AG10803 (cell line): ENCODE data around the gene THPO.

Experiments used
- DNase-seq: peaks from one replicate; pipeline ENCODE4 v3.0.0; 2010; ENCODE audit warnings: low read depth
- H3K4me3 ChIP-seq: 2 replicates; pipeline ENCODE4 v1.5.1; 2011; ENCODE audit warnings: mild to moderate bottlenecking, low read length, control low read depth
- TF ChIP-seq, protein P1 (sequence below): conservative IDR thresholded peaks from 2 replicates; pipeline ENCODE4 v1.5.1; 2011; ENCODE audit warnings: mild to moderate bottlenecking, low read length, control low read depth, inconsistent platforms

THPO gene

DNA sequence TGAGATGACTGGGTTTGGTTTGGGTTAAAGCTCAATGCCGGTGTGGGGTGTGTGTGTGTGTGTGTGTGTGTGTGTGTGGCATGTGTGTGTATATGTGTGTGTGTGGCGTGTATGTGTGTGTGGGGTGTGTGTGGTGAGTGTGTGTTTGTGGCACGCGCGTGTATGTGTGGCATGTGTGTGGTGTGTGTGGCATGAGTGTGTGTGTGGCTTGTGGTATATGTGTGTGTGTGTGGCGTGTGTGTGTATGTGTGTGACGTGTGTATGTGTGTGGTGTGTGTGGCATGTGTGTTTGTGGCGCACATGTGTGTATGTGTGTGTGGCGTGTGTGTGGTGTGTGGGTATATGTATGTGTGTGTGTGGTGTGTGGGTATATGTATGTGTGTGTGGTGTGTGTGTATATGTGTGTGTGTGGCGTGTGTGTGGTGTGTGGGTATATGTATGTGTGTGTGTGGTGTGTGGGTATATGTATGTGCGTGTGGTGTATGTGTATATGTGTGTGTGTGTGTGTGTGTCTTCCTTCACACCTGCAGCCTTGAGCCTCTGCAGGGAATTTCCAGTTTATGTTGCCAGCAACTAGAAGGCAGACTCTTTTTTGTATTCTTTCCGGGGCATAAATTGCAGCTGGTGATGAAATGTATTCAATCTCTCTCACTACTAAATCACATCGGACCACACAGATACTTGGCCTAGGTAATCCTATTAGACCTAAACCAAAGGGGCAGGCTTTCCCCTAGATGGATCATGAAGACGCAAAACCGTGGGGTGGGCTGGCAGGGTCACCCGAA lies 36.6 kb upstream of the THPO start:
- TF ChIP-seq, protein P1, sequence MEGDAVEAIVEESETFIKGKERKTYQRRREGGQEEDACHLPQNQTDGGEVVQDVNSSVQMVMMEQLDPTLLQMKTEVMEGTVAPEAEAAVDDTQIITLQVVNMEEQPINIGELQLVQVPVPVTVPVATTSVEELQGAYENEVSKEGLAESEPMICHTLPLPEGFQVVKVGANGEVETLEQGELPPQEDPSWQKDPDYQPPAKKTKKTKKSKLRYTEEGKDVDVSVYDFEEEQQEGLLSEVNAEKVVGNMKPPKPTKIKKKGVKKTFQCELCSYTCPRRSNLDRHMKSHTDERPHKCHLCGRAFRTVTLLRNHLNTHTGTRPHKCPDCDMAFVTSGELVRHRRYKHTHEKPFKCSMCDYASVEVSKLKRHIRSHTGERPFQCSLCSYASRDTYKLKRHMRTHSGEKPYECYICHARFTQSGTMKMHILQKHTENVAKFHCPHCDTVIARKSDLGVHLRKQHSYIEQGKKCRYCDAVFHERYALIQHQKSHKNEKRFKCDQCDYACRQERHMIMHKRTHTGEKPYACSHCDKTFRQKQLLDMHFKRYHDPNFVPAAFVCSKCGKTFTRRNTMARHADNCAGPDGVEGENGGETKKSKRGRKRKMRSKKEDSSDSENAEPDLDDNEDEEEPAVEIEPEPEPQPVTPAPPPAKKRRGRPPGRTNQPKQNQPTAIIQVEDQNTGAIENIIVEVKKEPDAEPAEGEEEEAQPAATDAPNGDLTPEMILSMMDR: no peak
- H3K4me3 ChIP-seq: no peak overlapping the region
- no peak for DNase-seq

DNA sequence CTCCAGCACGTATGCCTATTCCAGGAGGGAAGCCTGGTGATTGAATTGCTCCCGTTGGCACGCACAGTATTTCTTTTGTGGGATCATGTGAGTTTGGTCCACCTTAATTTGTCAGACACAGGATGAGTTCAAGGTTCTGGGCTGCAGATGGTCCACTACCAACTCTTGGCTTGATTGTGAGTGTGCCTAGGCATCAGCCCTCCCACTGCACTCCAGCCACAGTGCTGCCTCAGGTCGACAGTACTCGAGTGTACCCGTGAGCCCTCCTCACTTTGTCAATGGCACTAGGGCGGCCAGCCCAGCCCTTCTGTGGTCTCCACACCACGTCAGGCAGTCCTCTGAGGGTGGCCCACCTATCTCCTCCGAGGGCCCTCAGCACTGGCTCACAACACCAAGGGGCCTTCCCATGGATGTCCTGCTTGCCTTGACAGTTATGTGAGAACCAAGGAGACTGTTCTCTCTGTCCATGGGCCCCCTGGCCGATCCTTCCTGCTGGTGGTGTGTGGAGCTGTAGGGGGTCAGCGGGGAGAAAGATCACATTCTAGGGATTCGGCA lies 32.0 kb upstream of the THPO start:
- no peak for DNase-seq
- no peak overlapping the region for H3K4me3 ChIP-seq
- TF ChIP-seq, protein P1: no peak

DNA sequence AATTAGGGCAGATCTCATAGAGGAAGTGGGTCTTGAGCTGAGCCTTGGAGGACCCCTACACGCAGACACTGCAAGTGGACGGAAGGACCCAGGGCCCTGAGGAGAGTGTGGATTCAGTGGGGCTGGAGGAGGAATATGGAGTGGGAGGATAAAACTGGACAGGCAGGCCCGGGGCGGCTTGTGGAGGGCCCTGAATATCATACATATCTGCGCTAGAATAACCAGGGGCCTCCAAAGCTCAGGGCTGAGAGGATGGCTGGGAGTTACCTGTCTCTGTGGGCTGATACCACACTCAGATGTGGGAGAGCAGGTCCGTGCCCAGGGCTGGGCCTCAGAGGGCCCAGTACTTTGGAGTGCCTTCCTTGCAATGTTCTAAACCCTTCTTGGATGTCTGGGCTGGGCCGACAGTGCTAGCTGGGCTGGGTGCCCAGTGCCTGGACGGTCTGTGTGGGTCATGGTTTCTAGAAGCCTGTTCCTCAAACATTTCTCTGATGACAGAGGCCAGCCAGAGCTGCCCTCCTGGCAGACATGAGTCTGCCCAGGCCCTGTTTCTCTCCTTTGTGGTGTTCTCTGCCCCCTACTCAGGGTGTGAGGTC lies 31.4 kb upstream of the THPO start:
- H3K4me3 ChIP-seq: no peak overlapping the region
- DNase-seq: no peak
- TF ChIP-seq, protein P1: no peak

DNA sequence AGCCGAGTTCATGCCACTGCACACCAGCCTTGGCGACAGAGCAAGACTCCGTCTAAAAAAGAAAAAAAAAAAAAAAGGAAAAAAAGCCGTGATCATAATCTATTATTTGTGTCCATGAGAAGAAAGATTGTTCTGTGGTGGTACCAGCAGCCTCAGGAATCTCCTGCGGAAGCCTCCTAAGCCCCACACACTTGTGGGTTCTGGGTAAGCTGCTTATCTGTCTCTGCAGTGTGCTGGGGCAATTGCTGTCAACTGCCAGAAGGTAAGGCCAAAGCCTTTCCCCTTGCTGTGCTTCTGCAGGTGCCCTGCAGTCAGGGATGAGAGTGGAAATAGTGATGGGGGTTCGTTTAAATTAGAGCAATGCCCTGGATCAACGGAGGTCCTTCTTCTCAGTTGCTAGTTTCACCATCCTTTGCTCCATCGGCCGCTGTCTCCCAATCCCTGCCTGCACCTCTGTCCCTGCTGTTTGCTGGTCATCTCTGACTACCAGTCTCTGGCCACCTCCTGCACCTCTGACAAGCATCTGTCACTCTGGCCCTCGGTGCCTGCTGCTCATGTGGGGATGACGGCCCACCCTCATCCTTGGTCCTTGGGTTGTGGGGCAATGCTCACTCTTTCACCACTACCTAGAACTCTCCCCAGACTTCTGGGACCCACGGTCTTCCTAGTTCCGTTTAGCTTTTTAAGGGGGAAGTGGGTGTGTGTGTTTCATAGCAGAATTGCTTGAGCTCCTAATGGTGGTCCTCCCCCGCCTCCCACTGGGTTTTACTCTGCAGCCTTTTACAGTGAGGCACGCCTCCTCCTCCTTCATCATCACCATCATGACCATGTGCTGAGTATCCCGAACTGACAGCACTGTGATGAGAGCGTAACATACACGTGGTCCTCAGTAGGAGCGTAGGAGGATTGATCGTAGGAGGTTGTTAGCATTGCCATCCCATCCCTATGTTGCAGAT lies 27.3 kb upstream of the THPO start:
- TF ChIP-seq, protein P1: no peak
- DNase-seq: no peak

GRCh38 chr3:184399410-184399809 lies 21.4 kb upstream of the THPO start:
- no peak overlapping the region for H3K4me3 ChIP-seq
- peak; percentile 93 for DNase-seq
- TF ChIP-seq, protein P1: no peak

More for the DNA sequence above, 27.3 kb upstream of the THPO start:
- no peak overlapping the region for H3K4me3 ChIP-seq

- no peak overlapping the region for H3K4me3 ChIP-seq
- DNase-seq: no peak
- TF ChIP-seq, protein P1: no peak
Measured at GRCh38 chr3:184395320-184395660, 17.3 kb upstream of the THPO start.
